ENCODE results near the gene STKLD1.

DNA sequence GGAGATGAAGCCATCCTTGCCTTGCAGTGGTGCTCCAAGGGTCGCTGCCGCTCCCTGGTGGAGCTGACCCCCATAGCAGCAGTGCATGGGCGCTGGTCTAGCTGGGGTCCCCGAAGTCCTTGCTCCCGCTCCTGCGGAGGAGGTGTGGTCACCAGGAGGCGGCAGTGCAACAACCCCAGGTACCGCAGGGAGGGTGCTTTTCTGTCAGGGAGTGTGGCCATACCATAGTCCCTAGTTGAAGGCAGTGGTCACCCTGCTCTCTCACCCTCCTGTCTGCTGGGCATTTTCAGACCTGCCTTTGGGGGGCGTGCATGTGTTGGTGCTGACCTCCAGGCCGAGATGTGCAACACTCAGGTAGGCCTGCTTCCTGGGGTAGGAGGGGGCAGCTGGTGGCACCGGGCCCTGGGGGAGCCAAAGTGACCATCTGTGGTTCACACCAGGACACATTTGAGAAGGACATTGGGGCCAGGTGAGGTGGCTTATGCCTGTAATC lies 57.2 kb downstream of the STKLD1 start:
- TF ChIP-seq, protein P1, sequence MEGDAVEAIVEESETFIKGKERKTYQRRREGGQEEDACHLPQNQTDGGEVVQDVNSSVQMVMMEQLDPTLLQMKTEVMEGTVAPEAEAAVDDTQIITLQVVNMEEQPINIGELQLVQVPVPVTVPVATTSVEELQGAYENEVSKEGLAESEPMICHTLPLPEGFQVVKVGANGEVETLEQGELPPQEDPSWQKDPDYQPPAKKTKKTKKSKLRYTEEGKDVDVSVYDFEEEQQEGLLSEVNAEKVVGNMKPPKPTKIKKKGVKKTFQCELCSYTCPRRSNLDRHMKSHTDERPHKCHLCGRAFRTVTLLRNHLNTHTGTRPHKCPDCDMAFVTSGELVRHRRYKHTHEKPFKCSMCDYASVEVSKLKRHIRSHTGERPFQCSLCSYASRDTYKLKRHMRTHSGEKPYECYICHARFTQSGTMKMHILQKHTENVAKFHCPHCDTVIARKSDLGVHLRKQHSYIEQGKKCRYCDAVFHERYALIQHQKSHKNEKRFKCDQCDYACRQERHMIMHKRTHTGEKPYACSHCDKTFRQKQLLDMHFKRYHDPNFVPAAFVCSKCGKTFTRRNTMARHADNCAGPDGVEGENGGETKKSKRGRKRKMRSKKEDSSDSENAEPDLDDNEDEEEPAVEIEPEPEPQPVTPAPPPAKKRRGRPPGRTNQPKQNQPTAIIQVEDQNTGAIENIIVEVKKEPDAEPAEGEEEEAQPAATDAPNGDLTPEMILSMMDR (IDR thresholded peaks at IDR 0.05): no peak
- TF ChIP-seq POLR2A (IDR thresholded peaks at IDR 0.05): no peak
